Neural cell (in vitro differentiated cells): ENCODE data around the gene EIF5. TPM values are rescaled to one million over a fixed set of nuclear protein-coding genes. Genes with fewer than 3 reads are reported as not detected.

Source experiments
- H2AFZ ChIP-seq: fragments of 200-600, 300-800 bp; sonication (generic), shearing (Covaris generic); 2 replicates; pipeline ENCODE4 v1.6.0; 2014; ENCODE audit warnings: low read depth, mild to moderate bottlenecking, antibody characterized with exemption, low read length, moderate library complexity
- H3F3A ChIP-seq: fragments of 200-600 bp; shearing (Covaris generic); 2 replicates; pipeline ENCODE4 v1.6.1; 2016; ENCODE audit warnings: mild to moderate bottlenecking, moderate library complexity, mixed read lengths, antibody characterized with exemption, low read length; ENCODE audit not compliant: insufficient read depth, poor library complexity, severe bottlenecking
- H3K27ac ChIP-seq: fragments of 200-600, 300-800 bp; sonication (generic), shearing (Covaris generic); 2 replicates; pipeline ENCODE4 v1.5.1; 2014; ENCODE audit warnings: mild to moderate bottlenecking, low read length, moderate library complexity
- H3K27me3 ChIP-seq: fragments of 300-800, 200-600 bp; sonication (generic), shearing (Covaris generic); 2 replicates; pipeline ENCODE4 v1.6.0; 2014; ENCODE audit warnings: mild to moderate bottlenecking, low read depth, low read length, moderate library complexity; ENCODE audit not compliant: insufficient read depth
- H3K36me3 ChIP-seq: fragments of 300-800, 200-600 bp; sonication (generic), shearing (Covaris generic); 2 replicates; pipeline ENCODE4 v1.5.1; 2014; ENCODE audit warnings: mild to moderate bottlenecking, antibody characterized with exemption, low read length, moderate library complexity; ENCODE audit not compliant: insufficient read depth
- H3K4me2 ChIP-seq: fragments of 300-800, 200-600 bp; sonication (generic), shearing (Covaris generic); 2 replicates; pipeline ENCODE4 v1.6.0; 2014; ENCODE audit warnings: mild to moderate bottlenecking, low read length
- H3K4me3 ChIP-seq: fragments of 300-800, 200-600 bp; sonication (generic), shearing (Covaris generic); 2 replicates; pipeline ENCODE4 v1.5.1; 2014; ENCODE audit warnings: mild to moderate bottlenecking, low read length, moderate library complexity
- H3K79me2 ChIP-seq: fragments of 200-600 bp; shearing (Covaris generic); replicated peaks from 2 replicates; pipeline ENCODE4 v1.6.0; 2014; ENCODE audit warnings: mild to moderate bottlenecking, low read length, moderate library complexity; ENCODE audit not compliant: insufficient read depth
- H3K9ac ChIP-seq: fragments of 300-800, 200-600 bp; sonication (generic), shearing (Covaris generic); 2 replicates; pipeline ENCODE4 v1.6.1; 2016; ENCODE audit warnings: mild to moderate bottlenecking, low read length, mixed read lengths
- H3K9me2 ChIP-seq: fragments of 200-600 bp; shearing (Covaris generic); 2 replicates; pipeline ENCODE4 v1.6.1; 2016; ENCODE audit warnings: mild to moderate bottlenecking, low read length, mixed read lengths; ENCODE audit not compliant: insufficient read depth
- H3K9me3 ChIP-seq: fragments of 200-600, 300-800 bp; sonication (generic), shearing (Covaris generic); 2 replicates; pipeline ENCODE4 v1.6.1; 2016; ENCODE audit warnings: mild to moderate bottlenecking, mixed run types, low read length, moderate library complexity, mixed read lengths
- H4K20me1 ChIP-seq: fragments of 200-600 bp; shearing (Covaris generic); 2 replicates; pipeline ENCODE4 v1.6.1; 2016; ENCODE audit warnings: mild to moderate bottlenecking, mixed run types; ENCODE audit not compliant: insufficient read depth
- EP300 ChIP-seq: fragments of 450-650 bp; conservative IDR thresholded peaks from 2 replicates; pipeline ENCODE4 v1.6.1; 2014; ENCODE audit warnings: antibody characterized with exemption, mild to moderate bottlenecking, moderate library complexity; ENCODE audit not compliant: poor library complexity, severe bottlenecking
- EZH2 ChIP-seq: fragments of 200-600, 300-800 bp; shearing (Covaris generic), sonication (generic); IDR thresholded peaks from 2 replicates; pipeline ENCODE4 v1.6.1; 2014; ENCODE audit warnings: antibody characterized with exemption, low read length, borderline replicate concordance, mild to moderate bottlenecking; ENCODE audit not compliant: insufficient read depth, poor library complexity, severe bottlenecking
- MXI1 ChIP-seq: fragments of 450-650 bp; conservative IDR thresholded peaks from 2 replicates; pipeline ENCODE4 v1.6.1; 2014; ENCODE audit warnings: antibody characterized with exemption, mild to moderate bottlenecking; ENCODE audit not compliant: poor library complexity, severe bottlenecking
- POLR2AphosphoS5 ChIP-seq: IDR thresholded peaks from 2 replicates; pipeline ENCODE4 v1.6.1; 2012
- RAD21 ChIP-seq: fragments of 450-650 bp; conservative IDR thresholded peaks from 2 replicates; pipeline ENCODE4 v1.6.1; 2014; ENCODE audit warnings: antibody characterized with exemption, mild to moderate bottlenecking, moderate library complexity
- SMC3 ChIP-seq: fragments of 450-650 bp; conservative IDR thresholded peaks from 2 replicates; pipeline ENCODE4 v1.6.1; 2014; ENCODE audit warnings: antibody characterized with exemption, mild to moderate bottlenecking, moderate library complexity; ENCODE audit not compliant: poor library complexity
- TAF1 ChIP-seq: IDR thresholded peaks from 2 replicates; pipeline ENCODE4 v1.6.1; 2012; ENCODE audit warnings: low read depth
- polyA plus RNA-seq: library from polyadenylated mRNA; depleted of rRNA; stranded (reverse); fragments of >200 nt; gene quantifications from 2 replicates; pipeline ENCODE4 v1.2.3, GENCODE V29; 2014
- TF ChIP-seq, protein P1 (sequence below): fragments of 450-650 bp; IDR thresholded peaks from 2 replicates; pipeline ENCODE4 v1.5.1; 2014; ENCODE audit warnings: antibody characterized with exemption, mild to moderate bottlenecking, moderate library complexity; ENCODE audit not compliant: poor library complexity, severe bottlenecking
- TF ChIP-seq, protein P2 (sequence below): IDR thresholded peaks from 2 replicates; pipeline ENCODE4 v1.6.1; 2012; ENCODE audit warnings: borderline replicate concordance

The EIF5 gene
- polyA plus RNA-seq, 1 donor from 2014 or later = 188 TPM

DNA sequence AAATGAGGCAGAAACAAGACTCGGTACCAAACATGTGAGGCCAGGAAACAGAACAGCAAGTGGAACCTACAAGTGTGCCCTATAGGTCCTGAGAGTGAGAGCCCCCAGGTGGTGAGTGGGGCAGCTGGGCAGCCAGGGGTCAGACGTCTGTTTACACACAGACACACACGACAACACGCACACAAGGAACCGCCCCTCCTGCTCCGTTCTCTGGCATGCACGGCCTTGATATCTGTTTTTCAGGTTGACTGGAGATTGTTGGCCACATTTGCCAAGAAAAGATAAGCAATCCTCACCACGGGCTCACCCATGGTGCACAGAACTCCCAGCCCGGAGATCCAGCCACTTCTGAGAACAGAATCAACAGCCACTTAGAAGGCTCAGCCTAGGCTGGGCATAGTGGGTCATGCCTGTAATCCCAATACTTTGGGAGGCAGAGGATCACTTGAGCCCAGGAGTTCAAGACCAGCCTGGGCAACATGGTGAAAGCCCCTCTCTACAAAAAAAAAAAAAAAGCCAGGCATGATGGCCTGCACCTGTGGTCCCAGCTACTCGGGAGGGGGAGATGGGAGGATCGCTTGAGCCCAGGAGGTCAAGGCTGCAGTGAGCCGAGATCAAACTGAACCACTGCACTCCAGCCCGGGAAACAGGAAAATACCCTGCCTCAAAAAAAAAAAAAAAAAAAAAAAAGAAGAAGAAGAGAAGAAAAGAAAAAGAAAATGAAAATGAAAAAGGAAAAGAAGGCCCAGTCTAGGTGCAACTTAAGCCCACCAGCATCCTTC, 19.4 kb upstream of the EIF5 start:
- H3K27me3 ChIP-seq = no peaks in the 10 kb centered on the region
- no peak overlapping the region for H3K4me2 ChIP-seq
- no peak overlapping the region for H3K4me3 ChIP-seq
- no peaks in the 10 kb centered on the region for H3K9me2 ChIP-seq
- no peaks in the 10 kb centered on the region for H4K20me1 ChIP-seq
- no peak overlapping the region for H2AFZ ChIP-seq
- H3K36me3 ChIP-seq = no peaks in the 10 kb centered on the region
- no peak overlapping the region for H3K27ac ChIP-seq
- H3K79me2 ChIP-seq = no peaks in the 10 kb centered on the region
- no peaks in the 10 kb centered on the region for H3F3A ChIP-seq
- H3K9ac ChIP-seq = no peak overlapping the region
- H3K9me3 ChIP-seq = no peaks in the 10 kb centered on the region
- TF ChIP-seq POLR2AphosphoS5 = no peak
- TF ChIP-seq, protein P1, sequence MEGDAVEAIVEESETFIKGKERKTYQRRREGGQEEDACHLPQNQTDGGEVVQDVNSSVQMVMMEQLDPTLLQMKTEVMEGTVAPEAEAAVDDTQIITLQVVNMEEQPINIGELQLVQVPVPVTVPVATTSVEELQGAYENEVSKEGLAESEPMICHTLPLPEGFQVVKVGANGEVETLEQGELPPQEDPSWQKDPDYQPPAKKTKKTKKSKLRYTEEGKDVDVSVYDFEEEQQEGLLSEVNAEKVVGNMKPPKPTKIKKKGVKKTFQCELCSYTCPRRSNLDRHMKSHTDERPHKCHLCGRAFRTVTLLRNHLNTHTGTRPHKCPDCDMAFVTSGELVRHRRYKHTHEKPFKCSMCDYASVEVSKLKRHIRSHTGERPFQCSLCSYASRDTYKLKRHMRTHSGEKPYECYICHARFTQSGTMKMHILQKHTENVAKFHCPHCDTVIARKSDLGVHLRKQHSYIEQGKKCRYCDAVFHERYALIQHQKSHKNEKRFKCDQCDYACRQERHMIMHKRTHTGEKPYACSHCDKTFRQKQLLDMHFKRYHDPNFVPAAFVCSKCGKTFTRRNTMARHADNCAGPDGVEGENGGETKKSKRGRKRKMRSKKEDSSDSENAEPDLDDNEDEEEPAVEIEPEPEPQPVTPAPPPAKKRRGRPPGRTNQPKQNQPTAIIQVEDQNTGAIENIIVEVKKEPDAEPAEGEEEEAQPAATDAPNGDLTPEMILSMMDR = no peak
- no peak for TF ChIP-seq MXI1
- TF ChIP-seq TAF1 = no peak
- no peak for TF ChIP-seq EZH2
- TF ChIP-seq, protein P2, sequence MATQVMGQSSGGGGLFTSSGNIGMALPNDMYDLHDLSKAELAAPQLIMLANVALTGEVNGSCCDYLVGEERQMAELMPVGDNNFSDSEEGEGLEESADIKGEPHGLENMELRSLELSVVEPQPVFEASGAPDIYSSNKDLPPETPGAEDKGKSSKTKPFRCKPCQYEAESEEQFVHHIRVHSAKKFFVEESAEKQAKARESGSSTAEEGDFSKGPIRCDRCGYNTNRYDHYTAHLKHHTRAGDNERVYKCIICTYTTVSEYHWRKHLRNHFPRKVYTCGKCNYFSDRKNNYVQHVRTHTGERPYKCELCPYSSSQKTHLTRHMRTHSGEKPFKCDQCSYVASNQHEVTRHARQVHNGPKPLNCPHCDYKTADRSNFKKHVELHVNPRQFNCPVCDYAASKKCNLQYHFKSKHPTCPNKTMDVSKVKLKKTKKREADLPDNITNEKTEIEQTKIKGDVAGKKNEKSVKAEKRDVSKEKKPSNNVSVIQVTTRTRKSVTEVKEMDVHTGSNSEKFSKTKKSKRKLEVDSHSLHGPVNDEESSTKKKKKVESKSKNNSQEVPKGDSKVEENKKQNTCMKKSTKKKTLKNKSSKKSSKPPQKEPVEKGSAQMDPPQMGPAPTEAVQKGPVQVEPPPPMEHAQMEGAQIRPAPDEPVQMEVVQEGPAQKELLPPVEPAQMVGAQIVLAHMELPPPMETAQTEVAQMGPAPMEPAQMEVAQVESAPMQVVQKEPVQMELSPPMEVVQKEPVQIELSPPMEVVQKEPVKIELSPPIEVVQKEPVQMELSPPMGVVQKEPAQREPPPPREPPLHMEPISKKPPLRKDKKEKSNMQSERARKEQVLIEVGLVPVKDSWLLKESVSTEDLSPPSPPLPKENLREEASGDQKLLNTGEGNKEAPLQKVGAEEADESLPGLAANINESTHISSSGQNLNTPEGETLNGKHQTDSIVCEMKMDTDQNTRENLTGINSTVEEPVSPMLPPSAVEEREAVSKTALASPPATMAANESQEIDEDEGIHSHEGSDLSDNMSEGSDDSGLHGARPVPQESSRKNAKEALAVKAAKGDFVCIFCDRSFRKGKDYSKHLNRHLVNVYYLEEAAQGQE = no peak
- no peak for TF ChIP-seq RAD21
- no peak for TF ChIP-seq SMC3
- no peak for TF ChIP-seq EP300

DNA sequence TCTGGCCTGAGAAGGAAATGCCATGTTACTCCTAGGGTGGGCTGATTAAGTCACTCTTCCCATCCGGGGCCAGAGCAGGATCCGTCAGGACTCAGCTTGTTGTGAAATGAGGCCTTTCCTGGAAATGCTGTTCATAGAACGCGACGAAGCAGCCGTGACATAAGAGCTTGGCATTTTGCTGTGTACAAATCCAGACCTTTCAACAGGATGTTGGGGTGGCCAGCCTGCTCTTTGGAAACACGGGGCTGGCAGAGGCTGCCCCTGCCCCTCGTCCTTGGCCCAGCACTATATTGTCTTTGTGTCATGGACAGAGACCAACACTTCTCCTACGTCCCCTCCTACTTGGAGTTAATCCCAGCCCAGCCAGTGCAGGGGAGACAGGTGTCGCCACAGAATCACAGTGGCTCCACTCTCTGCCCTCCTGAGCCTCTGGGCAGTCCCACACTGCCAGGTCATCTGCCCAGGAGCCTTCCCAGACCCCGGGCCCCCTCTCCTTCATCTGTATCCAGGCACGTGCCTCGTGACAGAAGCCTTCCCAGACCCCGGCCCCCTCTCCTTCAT, 18.6 kb upstream of the EIF5 start:
- Histone ChIP-seq H4K20me1 (no peaks in the 10 kb centered on the region), H3K79me2 (no peaks in the 10 kb centered on the region), H3F3A (no peaks in the 10 kb centered on the region), H3K9me2 (no peaks in the 10 kb centered on the region), H3K27ac (no peak overlapping the region), H3K9me3 (no peaks in the 10 kb centered on the region), H3K9ac (no peak overlapping the region), H3K36me3 (no peaks in the 10 kb centered on the region), H3K27me3 (no peaks in the 10 kb centered on the region), H3K4me3 (no peak overlapping the region), H3K4me2 (no peak overlapping the region), H2AFZ (no peak overlapping the region)
- TF ChIP-seq POLR2AphosphoS5 = no peak
- no peak for TF ChIP-seq EP300
- no peak for TF ChIP-seq RAD21
- TF ChIP-seq EZH2 = no peak
- TF ChIP-seq, protein P1 = no peak
- no peak for TF ChIP-seq TAF1
- TF ChIP-seq MXI1 = no peak
- TF ChIP-seq, protein P2 = no peak
- no peak for TF ChIP-seq SMC3
